Mucosa of stomach (tissue), 1 donor: ENCODE results near the gene CREB3L4.

Experiments
- H3K27me3 ChIP-seq: one replicate; pipeline ENCODE4 v1.7.0; 2013; ENCODE audit warnings: mild to moderate bottlenecking, low read length; ENCODE audit not compliant: control insufficient read depth, insufficient read depth
- H3K36me3 ChIP-seq: one replicate; pipeline ENCODE4 v1.7.0; 2013; ENCODE audit warnings: low read length; ENCODE audit not compliant: control insufficient read depth, insufficient read depth
- H3K4me1 ChIP-seq: one replicate; pipeline ENCODE4 v1.7.0; 2013; ENCODE audit warnings: mild to moderate bottlenecking, low read length; ENCODE audit not compliant: control insufficient read depth, insufficient read depth
- H3K4me3 ChIP-seq: one replicate; pipeline ENCODE4 v1.7.0; 2013; ENCODE audit warnings: low read length
- H3K9ac ChIP-seq: one replicate; pipeline ENCODE4 v1.7.0; 2013; ENCODE audit warnings: mild to moderate bottlenecking, low read length, moderate library complexity
- H3K9me3 ChIP-seq: one replicate; pipeline ENCODE4 v1.7.0; 2013; ENCODE audit warnings: mild to moderate bottlenecking, low read length, moderate library complexity; ENCODE audit not compliant: control insufficient read depth
- donor health status: Pancreatic carcinoma.

Gene CREB3L4

GRCh38 chr1:153956997-153957715, 10.5 kb upstream of the CREB3L4 start:
- no peaks in the 10 kb centered on the region for H3K27me3 ChIP-seq
- peaks cover 37% of the 10 kb centered on the region for H3K4me1 ChIP-seq
- peak overlapping the region; percentile 86 for H3K9ac ChIP-seq
- H3K36me3 ChIP-seq, result no peaks in the 10 kb centered on the region
- H3K9me3 ChIP-seq, result no peaks in the 10 kb centered on the region
- H3K4me3 ChIP-seq, result peak overlapping the region; percentile 53

GRCh38 chr1:153957744-153958110, 10.0 kb upstream of the CREB3L4 start:
- Histone ChIP-seq H3K9me3 (no peaks in the 10 kb centered on the region), H3K4me3 (peak overlapping the region; percentile 53), H3K4me1 (peaks cover 43% of the 10 kb centered on the region), H3K36me3 (no peaks in the 10 kb centered on the region), H3K27me3 (no peaks in the 10 kb centered on the region), H3K9ac (peak overlapping the region; percentile 86)

- Histone ChIP-seq H3K36me3 (no peaks in the 10 kb centered on the region), H3K9ac (peak within 1 kb of the TSS; percentile 86), H3K9me3 (no peaks in the 10 kb centered on the region), H3K4me3 (peak within 1 kb of the TSS; percentile 53), H3K27me3 (no peaks in the 10 kb centered on the region), H3K4me1 (peaks cover 42% of the 10 kb centered on the region)
These were observed 9.4 kb upstream of the CREB3L4 start, which contains the start of gene CRTC2 for GRCh38 chr1:153958111-153958960. TSS of gene CRTC2 (minus strand) at chr1:153958612. CDS start at chr1:153958497, 115 bp downstream.

- no peaks in the 10 kb centered on the region for H3K36me3 ChIP-seq
- H3K9ac ChIP-seq, result no peak overlapping the region
- H3K9me3 ChIP-seq, result no peaks in the 10 kb centered on the region
- peak overlapping the region; percentile 53 for H3K4me3 ChIP-seq
- peaks cover 38% of the 10 kb centered on the region for H3K4me1 ChIP-seq
- no peaks in the 10 kb centered on the region for H3K27me3 ChIP-seq
These were observed 8.8 kb upstream of the CREB3L4 start for GRCh38 chr1:153958961-153959260.

- H3K4me1 ChIP-seq, result peaks cover 38% of the 10 kb centered on the region
- H3K9ac ChIP-seq, result no peak overlapping the region
- no peaks in the 10 kb centered on the region for H3K27me3 ChIP-seq
- H3K36me3 ChIP-seq, result no peaks in the 10 kb centered on the region
- no peaks in the 10 kb centered on the region for H3K9me3 ChIP-seq
- no peak overlapping the region for H3K4me3 ChIP-seq
These were observed 8.2 kb upstream of the CREB3L4 start for GRCh38 chr1:153959454-153959853.

GRCh38 chr1:153960206-153960605, 7.5 kb upstream of the CREB3L4 start:
- Histone ChIP-seq H3K9ac (no peak overlapping the region), H3K9me3 (no peaks in the 10 kb centered on the region), H3K36me3 (no peaks in the 10 kb centered on the region), H3K4me1 (peaks cover 38% of the 10 kb centered on the region), H3K4me3 (no peak overlapping the region), H3K27me3 (no peaks in the 10 kb centered on the region)

GRCh38 chr1:153961421-153961820, 6.3 kb upstream of the CREB3L4 start:
- no peak overlapping the region for H3K9ac ChIP-seq
- peaks cover 34% of the 10 kb centered on the region for H3K4me1 ChIP-seq
- H3K36me3 ChIP-seq, result no peaks in the 10 kb centered on the region
- no peaks in the 10 kb centered on the region for H3K27me3 ChIP-seq
- H3K9me3 ChIP-seq, result no peaks in the 10 kb centered on the region
- H3K4me3 ChIP-seq, result no peak overlapping the region

- Histone ChIP-seq H3K36me3 (no peaks in the 10 kb centered on the region), H3K9me3 (no peaks in the 10 kb centered on the region), H3K27me3 (no peaks in the 10 kb centered on the region), H3K4me1 (peaks cover 25% of the 10 kb centered on the region), H3K4me3 (peak overlapping the region; percentile 97), H3K9ac (peak overlapping the region; percentile 79)
These were observed 5.3 kb upstream of the CREB3L4 start for GRCh38 chr1:153962088-153963029.

GRCh38 chr1:153963030-153963849, 4.5 kb upstream of the CREB3L4 start, which contains the start of gene SLC39A1:
TSS of gene SLC39A1 (minus strand) at chr1:153963537. CDS start at chr1:153962715, 822 bp downstream.
- H3K9me3 ChIP-seq, result no peaks in the 10 kb centered on the region
- peaks cover 23% of the 10 kb centered on the region for H3K4me1 ChIP-seq
- H3K9ac ChIP-seq, result peak within 1 kb of the TSS; percentile 79
- peak within 1 kb of the TSS; percentile 97 for H3K4me3 ChIP-seq
- no peaks in the 10 kb centered on the region for H3K27me3 ChIP-seq
- no peaks in the 10 kb centered on the region for H3K36me3 ChIP-seq

- Histone ChIP-seq H3K27me3 (no peaks in the 10 kb centered on the region), H3K4me3 (peak overlapping the region; percentile 97), H3K9ac (peak overlapping the region; percentile 79), H3K9me3 (no peaks in the 10 kb centered on the region), H3K4me1 (peaks cover 23% of the 10 kb centered on the region), H3K36me3 (no peaks in the 10 kb centered on the region)
These were observed 3.8 kb upstream of the CREB3L4 start for GRCh38 chr1:153963850-153964331.

GRCh38 chr1:153968000-153968363, 280 bp downstream of the CREB3L4 start:
- Histone ChIP-seq H3K9me3 (no peaks in the 10 kb centered on the region), H3K36me3 (no peaks in the 10 kb centered on the region), H3K4me1 (peaks cover 4% of the 10 kb centered on the region), H3K27me3 (no peaks in the 10 kb centered on the region), H3K4me3 (peak overlapping the region; percentile 66), H3K9ac (peak overlapping the region; percentile 69)
